CD4-positive, CD25-positive, alpha-beta regulatory T cell (primary cell): ENCODE results near the gene LMX1B. TPM values are rescaled to one million over a fixed set of nuclear protein-coding genes. Genes with fewer than 3 reads are reported as not detected.
A peak's percentile ranks its signal among the peaks of the same experiment; 100 is the strongest.

Experiments
- ATAC-seq, 2 donors: fragments of 150-1000 bp; cut with Tn5 transposase; one replicate each; pipeline ENCODE4 v1.10.0; 2021; ENCODE audit warnings: low read depth in 2 of 2, moderate number of reproducible peaks in 2 of 2, moderate library complexity in 1 of 2
- DNase-seq, 3 donors: peaks; one replicate each; pipeline versions ENCODE4 v3.0.0 to v3.0.0-alpha.2; 2012 to 2022; ENCODE audit warnings: mixed read lengths in 1 of 3
- H3K27ac ChIP-seq: one replicate; pipeline ENCODE4 v1.7.0; 2013; ENCODE audit warnings: mild to moderate bottlenecking, low read length; ENCODE audit not compliant: insufficient read depth, poor library complexity, severe bottlenecking
- H3K27me3 ChIP-seq: one replicate; pipeline ENCODE4 v1.7.0; 2013; ENCODE audit warnings: low read length; ENCODE audit not compliant: control insufficient read depth, insufficient read depth
- H3K36me3 ChIP-seq: one replicate; pipeline ENCODE4 v1.7.0; 2013; ENCODE audit warnings: mild to moderate bottlenecking, low read length, moderate library complexity; ENCODE audit not compliant: control insufficient read depth, insufficient read depth
- H3K4me1 ChIP-seq: 2 replicates; pipeline ENCODE4 v1.7.0; 2013; ENCODE audit warnings: mild to moderate bottlenecking, low read length; ENCODE audit not compliant: insufficient read depth, control insufficient read depth, poor library complexity, severe bottlenecking
- H3K4me3 ChIP-seq: one replicate; pipeline ENCODE4 v1.7.0; 2013; ENCODE audit warnings: low read depth, mild to moderate bottlenecking, low read length, moderate library complexity
- H3K9me3 ChIP-seq, 2 experiments: 1 replicate in 1 of 2; 2 replicates in 1 of 2; pipeline ENCODE4 v1.7.0; 2013; ENCODE audit warnings: low read length in 2 of 2, mild to moderate bottlenecking in 1 of 2, moderate library complexity in 1 of 2; ENCODE audit not compliant: control insufficient read depth in 2 of 2
- H3K27ac Mint-ChIP-seq, 3 donors: one replicate each; pipeline ENCODE4 v1.8.0; 2020 to 2022; ENCODE audit warnings: mild to moderate bottlenecking in 3 of 3, mixed read lengths in 3 of 3, moderate library complexity in 2 of 3
- H3K27me3 Mint-ChIP-seq: one replicate; pipeline ENCODE4 v1.8.0; 2022; ENCODE audit warnings: mild to moderate bottlenecking, mixed read lengths
- H3K36me3 Mint-ChIP-seq: one replicate; pipeline ENCODE4 v1.8.0; 2020; ENCODE audit warnings: mixed read lengths
- H3K4me1 Mint-ChIP-seq, 4 donors: one replicate each; pipeline ENCODE4 v1.8.0; 2020 to 2022; ENCODE audit warnings: mixed read lengths in 4 of 4, mild to moderate bottlenecking in 1 of 4
- H3K4me3 Mint-ChIP-seq, 4 donors: one replicate each; pipeline ENCODE4 v1.8.0; 2020 to 2022; ENCODE audit warnings: mild to moderate bottlenecking in 4 of 4, mixed read lengths in 4 of 4, moderate library complexity in 3 of 4
- H3K9me3 Mint-ChIP-seq, 7 donors: one replicate each; pipeline ENCODE4 v1.8.0; 2020 to 2022; ENCODE audit warnings: mixed read lengths in 7 of 7, mild to moderate bottlenecking in 3 of 7, moderate library complexity in 2 of 7
- polyA plus RNA-seq, 4 donors: library from polyadenylated mRNA; unstranded; fragments of 300-500 nt; fragmentation: Illumina TruSeq; gene quantifications; one replicate each; pipeline ENCODE4 v1.2.3, GENCODE V29; 2021
- total RNA-seq: library from RNA; stranded (reverse); gene quantifications from one replicate; pipeline ENCODE4 v1.2.3, GENCODE V29; 2022

Gene LMX1B
- total and polyA plus RNA-seq, 5 donors from 2014 or later: not detected

DNA sequence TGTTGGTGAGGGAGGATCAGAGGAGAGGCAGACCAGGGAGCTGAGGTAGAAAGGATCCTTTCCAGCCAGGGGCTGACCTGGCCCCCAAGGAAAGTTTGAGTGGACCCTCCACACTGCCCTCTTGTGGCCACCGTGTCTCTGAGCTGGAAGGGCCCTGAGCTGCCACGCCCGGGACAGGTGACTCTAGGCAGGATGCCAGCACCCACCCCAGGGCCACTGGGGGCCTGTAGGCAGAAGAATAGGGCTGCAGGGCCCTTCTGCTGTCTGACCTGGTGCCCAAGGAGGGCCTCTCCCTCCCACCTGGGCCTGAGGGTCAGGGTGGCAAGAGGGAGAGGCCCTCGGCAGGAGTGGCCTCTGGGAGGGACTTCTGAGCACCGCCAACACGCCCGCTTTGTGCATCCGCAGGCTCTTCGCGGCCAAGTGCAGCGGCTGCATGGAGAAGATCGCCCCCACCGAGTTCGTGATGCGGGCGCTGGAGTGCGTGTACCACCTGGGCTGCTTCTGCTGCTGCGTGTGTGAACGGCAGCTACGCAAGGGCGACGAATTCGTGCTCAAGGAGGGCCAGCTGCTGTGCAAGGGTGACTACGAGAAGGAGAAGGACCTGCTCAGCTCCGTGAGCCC lies 76.8 kb downstream of the LMX1B start:
- ATAC-seq: peak; percentile 53 to 55
- no peaks in the 10 kb centered on the region for H3K9me3 ChIP-seq
- H3K4me3 ChIP-seq: no peak overlapping the region
- Mint-ChIP-seq H3K4me1 (no peaks in the 10 kb centered on the region), H3K27ac (no peak overlapping the region), H3K27me3 (peaks cover 42% of the 10 kb centered on the region), H3K36me3 (no peaks in the 10 kb centered on the region), H3K4me3 (no peak overlapping the region), H3K9me3 (peaks cover 0 to under 1% (median 0%) of the 10 kb centered on the region in 7 donors)
- peaks cover 3% of the 10 kb centered on the region for H3K27me3 ChIP-seq
- no peak overlapping the region for H3K27ac ChIP-seq
- no peaks in the 10 kb centered on the region for H3K4me1 ChIP-seq
- H3K36me3 ChIP-seq: no peaks in the 10 kb centered on the region
- peak in 2 of 3 donors; percentile 23 to 44 for DNase-seq

DNA sequence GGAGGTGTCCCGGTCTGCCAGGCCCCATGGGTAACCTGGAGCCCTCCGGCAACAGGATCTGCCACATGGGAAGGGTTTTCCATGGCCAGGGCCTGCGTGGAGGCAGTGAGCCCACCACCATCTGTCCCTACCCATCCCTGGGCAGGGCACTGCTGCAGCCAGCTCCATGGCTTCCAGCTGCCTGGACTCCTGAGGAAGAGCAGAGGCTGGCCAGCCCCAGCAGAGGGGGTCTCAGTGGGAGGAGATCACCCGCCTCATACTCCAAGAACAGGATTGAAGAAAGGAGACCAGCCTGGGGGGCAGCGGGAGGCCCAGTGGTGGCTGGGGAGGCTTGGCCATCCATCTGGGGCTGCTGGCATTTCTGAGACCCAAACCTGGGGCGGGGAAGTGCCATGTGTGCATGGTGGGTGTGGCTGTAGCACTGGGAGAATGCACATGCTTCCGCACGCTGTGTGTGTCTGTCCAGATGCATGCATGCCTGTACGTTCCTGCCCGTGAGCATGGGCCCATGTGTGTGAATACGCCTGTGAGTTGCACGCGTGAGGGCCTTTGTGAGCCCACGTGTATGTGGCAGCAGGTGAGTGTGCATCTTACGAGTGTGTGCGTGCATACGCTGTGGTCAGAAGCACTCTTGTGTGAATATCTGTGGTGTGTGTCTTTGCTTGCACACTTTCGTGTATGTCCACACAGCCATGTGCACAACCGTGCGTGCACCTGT lies 78.5 kb downstream of the LMX1B start:
- Histone ChIP-seq H3K27ac (no peak overlapping the region), H3K27me3 (no peaks in the 10 kb centered on the region), H3K4me1 (no peaks in the 10 kb centered on the region), H3K4me3 (no peak overlapping the region), H3K9me3 (no peaks in the 10 kb centered on the region), H3K36me3 (no peaks in the 10 kb centered on the region)
- H3K36me3 Mint-ChIP-seq: no peaks in the 10 kb centered on the region
- no peak for ATAC-seq
- H3K27me3 Mint-ChIP-seq: peaks cover 27% of the 10 kb centered on the region
- no peak overlapping the region for H3K4me3 Mint-ChIP-seq
- no peak overlapping the region for H3K27ac Mint-ChIP-seq
- no peaks in the 10 kb centered on the region for H3K9me3 Mint-ChIP-seq
- no peak for DNase-seq
- no peaks in the 10 kb centered on the region for H3K4me1 Mint-ChIP-seq

DNA sequence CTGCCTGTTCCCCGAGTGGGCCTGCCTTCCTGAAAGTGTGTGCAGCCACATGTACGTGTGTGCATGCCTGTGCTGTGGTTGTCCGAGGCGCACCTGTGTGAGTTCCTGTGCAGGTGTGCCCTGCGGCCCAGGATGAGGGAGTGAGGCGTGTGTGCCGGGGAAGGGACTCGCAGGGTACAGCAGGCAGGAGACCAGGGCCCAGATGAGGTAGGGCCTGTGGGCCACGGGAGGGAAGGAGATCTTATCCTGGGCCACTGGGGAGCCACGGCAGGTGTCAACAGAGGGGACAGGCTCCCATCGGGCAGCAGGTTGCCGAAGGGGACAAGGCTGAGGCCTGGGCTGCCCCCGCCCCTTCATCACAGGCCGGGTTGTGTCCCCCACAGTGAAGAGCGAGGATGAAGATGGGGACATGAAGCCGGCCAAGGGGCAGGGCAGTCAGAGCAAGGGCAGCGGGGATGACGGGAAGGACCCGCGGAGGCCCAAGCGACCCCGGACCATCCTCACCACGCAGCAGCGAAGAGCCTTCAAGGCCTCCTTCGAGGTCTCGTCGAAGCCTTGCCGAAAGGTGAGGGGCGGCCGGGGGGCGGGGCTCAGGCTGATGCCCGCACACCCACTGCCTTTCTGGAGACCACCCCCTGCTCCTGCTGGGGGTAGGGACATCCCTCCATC lies 79.2 kb downstream of the LMX1B start:
- H3K36me3 ChIP-seq: no peaks in the 10 kb centered on the region
- Mint-ChIP-seq H3K9me3 (no peaks in the 10 kb centered on the region), H3K4me3 (no peak overlapping the region), H3K27me3 (peaks cover 27% of the 10 kb centered on the region), H3K4me1 (no peaks in the 10 kb centered on the region), H3K36me3 (no peaks in the 10 kb centered on the region), H3K27ac (no peak overlapping the region)
- no peaks in the 10 kb centered on the region for H3K4me1 ChIP-seq
- no peak overlapping the region for H3K4me3 ChIP-seq
- no peaks in the 10 kb centered on the region for H3K27me3 ChIP-seq
- DNase-seq (no peak), ATAC-seq (no peak)
- no peaks in the 10 kb centered on the region for H3K9me3 ChIP-seq
- H3K27ac ChIP-seq: no peak overlapping the region

DNA sequence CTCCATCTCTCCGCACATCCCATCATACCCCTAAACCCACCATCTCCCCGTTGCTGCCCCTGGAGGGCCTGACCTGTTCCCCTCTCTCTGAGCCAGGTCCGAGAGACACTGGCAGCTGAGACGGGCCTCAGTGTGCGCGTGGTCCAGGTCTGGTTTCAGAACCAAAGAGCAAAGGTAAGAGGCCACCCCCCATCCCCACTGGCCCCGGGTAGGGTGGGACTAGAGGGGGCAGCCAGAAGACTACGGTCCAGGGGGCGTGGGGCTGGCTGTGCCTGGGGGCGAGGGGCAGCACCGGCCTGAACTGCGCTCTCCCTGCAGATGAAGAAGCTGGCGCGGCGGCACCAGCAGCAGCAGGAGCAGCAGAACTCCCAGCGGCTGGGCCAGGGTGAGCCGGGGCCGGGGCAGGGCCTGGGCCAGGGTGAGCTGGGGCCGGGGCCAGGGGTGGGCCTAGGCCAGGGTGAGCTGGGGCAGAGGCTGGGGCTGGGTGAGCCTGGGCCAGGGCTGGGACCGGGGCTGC lies 79.8 kb downstream of the LMX1B start:
- Histone ChIP-seq H3K36me3 (no peaks in the 10 kb centered on the region), H3K9me3 (no peaks in the 10 kb centered on the region), H3K27me3 (no peaks in the 10 kb centered on the region), H3K4me1 (no peaks in the 10 kb centered on the region), H3K4me3 (no peak overlapping the region), H3K27ac (no peak overlapping the region)
- peaks cover 31% of the 10 kb centered on the region for H3K27me3 Mint-ChIP-seq
- no peaks in the 10 kb centered on the region for H3K36me3 Mint-ChIP-seq
- H3K9me3 Mint-ChIP-seq: no peaks in the 10 kb centered on the region
- H3K4me3 Mint-ChIP-seq: no peak overlapping the region
- DNase-seq (no peak), ATAC-seq (no peak)
- H3K4me1 Mint-ChIP-seq: no peaks in the 10 kb centered on the region
- H3K27ac Mint-ChIP-seq: no peak overlapping the region

DNA sequence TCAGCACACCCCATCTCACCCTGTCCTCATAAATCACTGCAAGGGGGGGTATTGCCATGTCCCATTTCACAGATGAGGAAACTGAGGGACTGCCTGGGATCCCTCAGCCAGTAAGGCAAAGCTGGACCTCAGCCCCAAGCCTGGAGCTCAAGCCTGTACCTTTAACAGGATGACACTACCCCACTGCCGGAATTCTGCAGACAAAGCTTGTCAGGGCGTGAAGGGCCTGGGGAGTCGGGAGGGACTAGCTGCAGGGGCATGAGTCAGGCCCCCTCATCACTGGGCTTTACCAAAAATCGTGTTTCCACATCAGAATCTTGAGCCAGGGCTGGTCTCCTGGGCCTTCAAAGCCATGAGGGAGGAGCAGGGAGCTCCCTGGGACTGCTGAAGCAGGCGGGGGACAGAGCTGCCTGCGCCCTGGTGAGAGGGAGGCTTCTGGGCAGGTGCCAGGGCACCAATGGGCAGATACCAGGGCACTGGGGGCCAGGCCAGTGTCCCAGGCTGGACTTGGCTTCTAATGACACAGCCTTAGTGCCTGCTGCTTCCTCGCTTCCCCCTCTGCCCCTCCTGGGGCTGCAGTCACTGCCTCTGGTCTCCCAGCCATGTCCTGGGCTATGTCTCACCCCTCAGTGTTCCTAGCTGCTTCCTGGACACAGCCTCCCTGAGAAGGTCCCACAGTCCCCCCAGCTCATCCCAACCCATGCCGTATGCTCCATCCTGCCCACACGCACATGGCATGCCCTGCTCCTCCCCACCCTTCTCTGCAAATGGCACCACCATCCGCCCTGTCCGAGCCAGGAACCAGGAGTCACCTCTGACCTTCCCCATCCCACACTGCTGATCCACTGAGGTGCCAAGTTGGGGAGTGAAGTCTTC lies 80.7 kb downstream of the LMX1B start:
- Histone ChIP-seq H3K27ac (no peak overlapping the region), H3K4me1 (no peaks in the 10 kb centered on the region), H3K4me3 (no peak overlapping the region), H3K27me3 (no peaks in the 10 kb centered on the region), H3K36me3 (no peaks in the 10 kb centered on the region), H3K9me3 (no peaks in the 10 kb centered on the region)
- ATAC-seq: no peak
- Mint-ChIP-seq H3K4me3 (no peak overlapping the region), H3K4me1 (no peaks in the 10 kb centered on the region), H3K9me3 (no peaks in the 10 kb centered on the region), H3K27me3 (peaks cover 31% of the 10 kb centered on the region), H3K36me3 (no peaks in the 10 kb centered on the region), H3K27ac (no peak overlapping the region)
- DNase-seq: no peak

- Mint-ChIP-seq H3K9me3 (no peaks in the 10 kb centered on the region), H3K4me3 (no peak overlapping the region), H3K27me3 (peaks cover 24% of the 10 kb centered on the region), H3K4me1 (no peaks in the 10 kb centered on the region), H3K27ac (no peak overlapping the region), H3K36me3 (no peaks in the 10 kb centered on the region)
- Histone ChIP-seq H3K9me3 (no peaks in the 10 kb centered on the region), H3K4me1 (no peaks in the 10 kb centered on the region), H3K36me3 (no peaks in the 10 kb centered on the region), H3K27me3 (no peaks in the 10 kb centered on the region), H3K27ac (no peak overlapping the region), H3K4me3 (no peak overlapping the region)
- ATAC-seq (no peak), DNase-seq (no peak)
Observed at GRCh38 chr9:126695186-126695585, 81.5 kb downstream of the LMX1B start.

DNA sequence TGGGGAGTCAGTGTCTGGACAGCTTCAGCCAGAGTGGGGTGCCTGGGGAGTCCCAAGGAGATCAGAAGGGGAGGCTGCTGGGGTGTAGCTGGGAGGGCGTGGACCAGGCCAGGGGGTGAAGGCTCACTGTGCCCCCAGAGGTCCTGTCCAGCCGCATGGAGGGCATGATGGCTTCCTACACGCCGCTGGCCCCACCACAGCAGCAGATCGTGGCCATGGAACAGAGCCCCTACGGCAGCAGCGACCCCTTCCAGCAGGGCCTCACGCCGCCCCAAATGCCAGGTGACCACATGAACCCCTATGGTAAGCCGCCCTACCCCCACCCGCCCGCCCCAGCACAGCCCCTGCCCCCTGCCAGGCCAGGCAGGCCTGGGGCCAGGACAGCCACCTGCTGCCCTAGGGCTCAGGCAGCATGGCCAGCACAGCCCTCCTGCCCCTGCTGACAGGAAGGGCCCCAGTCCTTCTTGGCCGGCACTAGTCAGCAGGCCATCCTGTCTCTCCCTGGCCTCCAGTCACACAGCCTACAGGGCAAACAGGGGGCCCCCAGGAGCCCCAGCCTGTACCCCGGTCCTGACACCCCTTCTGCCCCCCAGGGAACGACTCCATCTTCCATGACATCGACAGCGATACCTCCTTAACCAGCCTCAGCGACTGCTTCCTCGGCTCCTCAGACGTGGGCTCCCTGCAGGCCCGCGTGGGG lies 82.1 kb downstream of the LMX1B start:
- Mint-ChIP-seq H3K4me3 (no peak overlapping the region), H3K36me3 (no peaks in the 10 kb centered on the region), H3K27ac (no peak overlapping the region), H3K9me3 (no peaks in the 10 kb centered on the region), H3K27me3 (peaks cover 18% of the 10 kb centered on the region), H3K4me1 (no peaks in the 10 kb centered on the region)
- H3K4me1 ChIP-seq: no peaks in the 10 kb centered on the region
- no peaks in the 10 kb centered on the region for H3K36me3 ChIP-seq
- no peak overlapping the region for H3K4me3 ChIP-seq
- no peak for DNase-seq
- H3K9me3 ChIP-seq: no peaks in the 10 kb centered on the region
- H3K27me3 ChIP-seq: no peaks in the 10 kb centered on the region
- H3K27ac ChIP-seq: no peak overlapping the region
- ATAC-seq: no peak
